ENCODE measurements around the gene EPHB2.

The EPHB2 gene

GRCh38 chr1:22959545-22960360, 249.1 kb downstream of the EPHB2 start:
- Histone ChIP-seq H3K27ac (no peak overlapping the region), H3K36me3 (no peaks in the 10 kb centered on the region), H3K4me1 (ENCODE audit: control insufficient read depth in 1 of 2, insufficient read depth in 1 of 2, low read depth in 1 of 2, low read length in 1 of 2) (no peaks in the 10 kb centered on the region), H3K27me3 (peaks cover 24% of the 10 kb centered on the region), H3K9me3 (no peaks in the 10 kb centered on the region), H3K4me3 (ENCODE audit: low read depth in 1 of 2, low read length in 1 of 2) (no peak overlapping the region)
- TF ChIP-seq CTCF (IDR thresholded peaks at IDR 0.05), result no peak

- no peak overlapping the region for H3K4me3 ChIP-seq (ENCODE audit: low read depth in 1 of 2, low read length in 1 of 2)
- H3K27me3 ChIP-seq, result peaks cover 27% of the 10 kb centered on the region
- H3K27ac ChIP-seq, result no peak overlapping the region
- no peaks in the 10 kb centered on the region for H3K36me3 ChIP-seq
- TF ChIP-seq CTCF (IDR thresholded peaks at IDR 0.05), result no peak
- H3K4me1 ChIP-seq (ENCODE audit: control insufficient read depth in 1 of 2, insufficient read depth in 1 of 2, low read depth in 1 of 2, low read length in 1 of 2), result no peaks in the 10 kb centered on the region
- no peaks in the 10 kb centered on the region for H3K9me3 ChIP-seq
These were observed 251.9 kb downstream of the EPHB2 start for GRCh38 chr1:22962558-22962957.

GRCh38 chr1:22963044-22963677, 252.5 kb downstream of the EPHB2 start:
- peaks cover 33% of the 10 kb centered on the region for H3K27me3 ChIP-seq
- H3K4me1 ChIP-seq (ENCODE audit: control insufficient read depth in 1 of 2, insufficient read depth in 1 of 2, low read depth in 1 of 2, low read length in 1 of 2), result no peaks in the 10 kb centered on the region
- no peak overlapping the region for H3K4me3 ChIP-seq (ENCODE audit: low read depth in 1 of 2, low read length in 1 of 2)

GRCh38 chr1:22966309-22966708, 255.7 kb downstream of the EPHB2 start:
- H3K27me3 ChIP-seq, result peaks cover 64% of the 10 kb centered on the region

More at GRCh38 chr1:22963044-22963677, 252.5 kb downstream of the EPHB2 start:
- H3K36me3 ChIP-seq, result no peaks in the 10 kb centered on the region
- H3K9me3 ChIP-seq, result no peaks in the 10 kb centered on the region
- TF ChIP-seq CTCF (IDR thresholded peaks at IDR 0.05), result no peak
- no peak overlapping the region for H3K27ac ChIP-seq

GRCh38 chr1:22967833-22968232, 257.2 kb downstream of the EPHB2 start:
- peaks cover 78% of the 10 kb centered on the region for H3K27me3 ChIP-seq
- H3K4me3 ChIP-seq (ENCODE audit: low read depth in 1 of 2, low read length in 1 of 2), result no peak overlapping the region
- no peak for TF ChIP-seq CTCF (IDR thresholded peaks at IDR 0.05)
- H3K4me1 ChIP-seq (ENCODE audit: control insufficient read depth in 1 of 2, insufficient read depth in 1 of 2, low read depth in 1 of 2, low read length in 1 of 2), result no peaks in the 10 kb centered on the region
- no peaks in the 10 kb centered on the region for H3K9me3 ChIP-seq
- no peak overlapping the region for H3K27ac ChIP-seq
- no peaks in the 10 kb centered on the region for H3K36me3 ChIP-seq

More at GRCh38 chr1:22966309-22966708, 255.7 kb downstream of the EPHB2 start:
- H3K36me3 ChIP-seq, result no peaks in the 10 kb centered on the region
- no peaks in the 10 kb centered on the region for H3K9me3 ChIP-seq
- no peaks in the 10 kb centered on the region for H3K4me1 ChIP-seq (ENCODE audit: control insufficient read depth in 1 of 2, insufficient read depth in 1 of 2, low read depth in 1 of 2, low read length in 1 of 2)
- no peak for TF ChIP-seq CTCF (IDR thresholded peaks at IDR 0.05)
- no peak overlapping the region for H3K4me3 ChIP-seq (ENCODE audit: low read depth in 1 of 2, low read length in 1 of 2)
- H3K27ac ChIP-seq, result no peak overlapping the region
